C4-2B (cell line): Measurements from ENCODE around the gene PRDM8.

Experiments used
- CTCF ChIP-seq: fragments of 450-650 bp; conservative IDR thresholded peaks from 2 replicates; pipeline ENCODE4 v1.5.1; 2017; ENCODE audit warnings: mild to moderate bottlenecking
- ZFX ChIP-seq: fragments of 450-650 bp; IDR thresholded peaks from 2 replicates; pipeline ENCODE4 v1.6.1; 2017

- TF ChIP-seq CTCF (no peak), ZFX (no peak)
Measured at GRCh38 chr4:80243274-80244018, 46.1 kb downstream of the PRDM8 start.
